Measurements from ENCODE around the gene RTP3.

GRCh38 chr3:46460051-46460450 lies 37.7 kb upstream of the RTP3 start:
- TF ChIP-seq CTCF (IDR thresholded peaks at IDR 0.05) (no peak), EZH2 (IDR thresholded peaks at IDR 0.05; ENCODE audit: borderline replicate concordance, insufficient read depth, low read depth, low read length, poor library complexity, severe bottlenecking) (no peak)

Data from B cell (primary cell).